Measurements from ENCODE around the gene FDX2.

Gene FDX2

GRCh38 chr19:10332158-10332964, 16.5 kb upstream of the FDX2 start:
- DNase-seq: no peak

GRCh38 chr19:10329555-10329954, 13.7 kb upstream of the FDX2 start:
- no peak for DNase-seq

- DNase-seq: no peak
Observed at GRCh38 chr19:10328558-10329429, 13.0 kb upstream of the FDX2 start.

GRCh38 chr19:10327793-10328192, 12.0 kb upstream of the FDX2 start:
- no peak for DNase-seq

- DNase-seq: no peak
Observed at GRCh38 chr19:10325732-10326131, 9.9 kb upstream of the FDX2 start.

- no peak for DNase-seq
Observed at GRCh38 chr19:10321874-10322835, 6.3 kb upstream of the FDX2 start.

- no peak for DNase-seq
Observed at GRCh38 chr19:10321417-10321797, 5.6 kb upstream of the FDX2 start.

- no peak for DNase-seq
Observed at GRCh38 chr19:10320602-10321416, 5.0 kb upstream of the FDX2 start.

- no peak for DNase-seq
Observed at GRCh38 chr19:10318807-10319682, 3.2 kb upstream of the FDX2 start.

- DNase-seq: no peak
Observed at GRCh38 chr19:10317857-10318462, 2.1 kb upstream of the FDX2 start.

- DNase-seq: no peak
Observed at GRCh38 chr19:10317045-10317856, 1.4 kb upstream of the FDX2 start.

- DNase-seq: no peak
Observed at GRCh38 chr19:10316229-10317044, 622 bp upstream of the FDX2 start.

GRCh38 chr19:10309423-10309822, 6.4 kb downstream of the FDX2 start, which contains the start of gene ZGLP1:
ZGLP1 (minus strand) TSS chr19:10309815.
- DNase-seq: no peak

- no peak for DNase-seq
Observed at GRCh38 chr19:10306327-10306726, 9.5 kb downstream of the FDX2 start.

- DNase-seq: no peak
Observed at GRCh38 chr19:10305139-10305806, 10.5 kb downstream of the FDX2 start.

- DNase-seq: peak; percentile 47
Observed at GRCh38 chr19:10299545-10300458, 16.0 kb downstream of the FDX2 start.

All from NCI-H1694 (cell line).